ENCODE data around the gene RNF43.

DNA sequence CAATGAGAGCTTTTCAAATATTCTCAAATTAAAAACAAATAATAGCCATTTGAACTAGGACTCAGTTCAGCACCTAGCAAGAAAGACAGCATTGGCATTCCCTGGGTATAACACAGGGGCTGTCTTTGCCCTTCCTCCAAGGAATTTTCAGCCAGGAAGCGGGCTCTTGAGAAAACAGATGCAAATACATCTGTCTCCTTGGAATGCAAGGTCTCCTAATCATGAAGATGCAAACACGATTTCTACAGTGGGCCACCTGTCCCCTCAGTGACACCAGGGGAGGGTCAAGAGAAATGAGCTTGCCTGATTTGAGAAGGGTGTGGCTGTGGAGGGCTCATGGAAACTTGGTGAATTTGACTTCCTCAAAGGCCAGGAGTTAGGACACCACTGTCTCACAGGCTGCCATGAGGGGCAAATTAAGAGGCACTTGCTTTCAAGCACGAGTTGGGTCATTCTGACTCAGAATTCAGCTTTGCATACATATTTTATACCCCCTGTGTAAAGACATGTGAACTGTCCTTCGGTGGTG lies 40.8 kb downstream of the RNF43 start:
- TF ChIP-seq CREB1 (IDR thresholded peaks at IDR 0.05; ENCODE audit: low read depth) (no peak), RAD21 (IDR thresholded peaks at IDR 0.05; ENCODE audit: low read depth) (no peak), CEBPB (IDR thresholded peaks at IDR 0.05) (no peak)
